GM12865 (cell line): ENCODE data around the gene ZNF213.
"Not testable (repeated sequence)": the region's sequence is repeated elsewhere in the genome, so short reads cannot be mapped to it uniquely, and the experiment has no call there.

Experiments used
- DNase-seq: peaks from one replicate; pipeline ENCODE4 v3.0.0; 2010; ENCODE audit warnings: low read depth
- H3K4me3 ChIP-seq: 2 replicates; pipeline ENCODE4 v1.5.1; 2011; ENCODE audit warnings: mild to moderate bottlenecking, low read depth, low read length, control low read depth
- CTCF ChIP-seq: IDR thresholded peaks from 2 replicates; pipeline ENCODE4 v1.5.1; 2011; ENCODE audit warnings: low read length, control low read depth, low read depth, inconsistent platforms; ENCODE audit not compliant: insufficient read depth; ENCODE audit errors: missing control alignments

The ZNF213 gene

GRCh38 chr16:3165111-3165822, 30.4 kb downstream of the ZNF213 start:
- TF ChIP-seq CTCF, result no peak
- no peak for DNase-seq
- 0 out of 2 replicates have a peak overlapping the region, but pooled peaks have one; percentile 11 for H3K4me3 ChIP-seq

- no peak for TF ChIP-seq CTCF
- DNase-seq, result no peak
- H3K4me3 ChIP-seq, result no peak overlapping the region
These were observed 31.7 kb downstream of the ZNF213 start for GRCh38 chr16:3166505-3166886.

- not testable (repeated sequence) for H3K4me3 ChIP-seq, DNase-seq
These were observed 33.9 kb downstream of the ZNF213 start for GRCh38 chr16:3168729-3169128.

GRCh38 chr16:3170440-3171180, 35.8 kb downstream of the ZNF213 start:
- peak overlapping the region; percentile 28 for H3K4me3 ChIP-seq
- peak; percentile 42 for DNase-seq
- no peak for TF ChIP-seq CTCF

- no peak for TF ChIP-seq CTCF
- peak overlapping the region; percentile 28 for H3K4me3 ChIP-seq
- DNase-seq, result peak; percentile 72
These were observed 36.5 kb downstream of the ZNF213 start for GRCh38 chr16:3171181-3171854.

GRCh38 chr16:3171855-3172593, 37.2 kb downstream of the ZNF213 start:
- TF ChIP-seq CTCF, result no peak
- DNase-seq, result peak; percentile 86

GRCh38 chr16:3173892-3174617, 39.2 kb downstream of the ZNF213 start:
- peak; percentile 65 for DNase-seq
- peak overlapping the region; percentile 44 for H3K4me3 ChIP-seq
- peak; percentile 49 for TF ChIP-seq CTCF

More at GRCh38 chr16:3171855-3172593, 37.2 kb downstream of the ZNF213 start:
- peak overlapping the region; percentile 28 for H3K4me3 ChIP-seq
